Pericardium fibroblast (primary cell): ENCODE measurements around the gene LMO3. TPM values are rescaled to one million over a fixed set of nuclear protein-coding genes. Genes with fewer than 3 reads are reported as not detected.

Experiments
- total RNA-seq: library from RNA; depleted of rRNA; stranded (reverse); fragments of >200 nt; gene quantifications from 2 replicates; pipeline ENCODE4 v1.2.3, GENCODE V29; 2015

The LMO3 gene
- total RNA-seq, result 10.2 and 15.6 TPM in 2 replicates

DNA sequence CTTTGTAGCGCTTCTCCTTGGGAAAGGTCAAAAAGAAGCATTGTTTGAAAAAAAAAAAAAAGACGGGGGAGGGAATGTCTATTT lies at the start of gene LMO3:
Gene LMO3 (minus strand): TSS at position 46 of the 84 bp plus-strand sequence. CDS start 5,302 bp downstream, outside the sequence.

